HuH-7.5 (cell line): ENCODE results near the gene BPIFB6.

Experiments
- DNase-seq: peaks from one replicate; pipeline ENCODE4 v3.0.0; 2011; ENCODE audit warnings: low spot score

BPIFB6 gene, protein sequence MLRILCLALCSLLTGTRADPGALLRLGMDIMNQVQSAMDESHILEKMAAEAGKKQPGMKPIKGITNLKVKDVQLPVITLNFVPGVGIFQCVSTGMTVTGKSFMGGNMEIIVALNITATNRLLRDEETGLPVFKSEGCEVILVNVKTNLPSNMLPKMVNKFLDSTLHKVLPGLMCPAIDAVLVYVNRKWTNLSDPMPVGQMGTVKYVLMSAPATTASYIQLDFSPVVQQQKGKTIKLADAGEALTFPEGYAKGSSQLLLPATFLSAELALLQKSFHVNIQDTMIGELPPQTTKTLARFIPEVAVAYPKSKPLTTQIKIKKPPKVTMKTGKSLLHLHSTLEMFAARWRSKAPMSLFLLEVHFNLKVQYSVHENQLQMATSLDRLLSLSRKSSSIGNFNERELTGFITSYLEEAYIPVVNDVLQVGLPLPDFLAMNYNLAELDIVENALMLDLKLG

DNA sequence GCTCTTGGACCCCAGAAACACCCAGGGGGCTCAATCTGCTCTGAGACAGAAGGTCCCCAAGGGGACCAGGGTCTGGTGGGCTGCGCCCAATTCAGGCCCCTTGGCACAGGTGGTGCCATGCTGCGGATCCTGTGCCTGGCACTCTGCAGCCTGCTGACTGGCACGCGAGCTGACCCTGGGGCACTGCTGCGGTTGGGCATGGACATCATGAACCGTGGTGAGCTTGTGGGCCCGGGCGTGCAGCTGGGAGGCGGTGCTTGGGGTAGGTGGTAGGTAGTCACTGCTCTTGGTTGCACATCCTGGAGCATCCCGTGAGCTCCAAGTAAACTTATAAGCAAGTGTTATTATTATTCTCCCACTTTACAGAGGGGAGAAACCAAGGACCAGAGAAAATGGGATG, at the start of gene BPIFB6:
BPIFB6 (plus strand) TSS at position 118 of the 400 bp plus-strand sequence; CDS start at position 118, 0 bp downstream.
- no peak for DNase-seq

GRCh38 chr20:32982617-32983458, 48.6 kb upstream of the BPIFB6 start:
- DNase-seq, result no peak

DNA sequence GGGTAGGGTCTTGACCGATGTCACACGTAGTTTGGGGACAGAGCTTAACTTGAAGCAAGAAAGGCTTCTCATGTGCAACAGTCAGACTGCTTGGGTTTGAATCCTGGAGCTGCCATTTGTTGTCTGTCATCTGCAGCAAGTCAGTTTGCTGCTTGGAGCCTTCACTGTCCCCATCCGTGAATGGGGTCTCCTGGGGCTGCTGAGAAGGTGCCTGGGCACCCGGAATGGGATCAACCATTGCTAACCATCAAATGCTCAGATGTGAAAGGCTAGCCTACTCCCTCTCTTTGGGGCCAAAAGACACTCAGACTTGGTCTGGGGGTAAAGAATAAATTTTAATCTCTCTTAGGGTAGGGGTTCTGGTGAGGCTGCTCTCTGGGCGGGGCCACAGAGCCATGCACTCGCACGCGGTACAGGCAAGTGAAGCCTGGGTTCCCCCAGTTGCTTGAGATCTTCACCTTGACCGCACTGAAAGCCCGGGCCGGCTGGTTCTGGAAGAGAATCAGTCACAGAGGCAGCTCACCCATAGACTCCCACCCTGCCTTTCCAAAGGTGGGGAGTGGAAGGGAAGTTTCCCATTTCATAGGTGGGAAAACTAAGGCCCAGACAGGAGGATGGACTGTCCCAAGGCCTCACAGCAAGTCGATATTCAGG, 47.9 kb upstream of the BPIFB6 start:
- DNase-seq, result no peak

- DNase-seq, result no peak
Measured at GRCh38 chr20:32984196-32984595, 47.3 kb upstream of the BPIFB6 start.

- DNase-seq, result no peak
Measured at GRCh38 chr20:32984631-32985354, 46.7 kb upstream of the BPIFB6 start.

GRCh38 chr20:32985596-32985995, 45.9 kb upstream of the BPIFB6 start:
- no peak for DNase-seq

- no peak for DNase-seq
Measured at GRCh38 chr20:32986331-32986966, 45.0 kb upstream of the BPIFB6 start.

DNA sequence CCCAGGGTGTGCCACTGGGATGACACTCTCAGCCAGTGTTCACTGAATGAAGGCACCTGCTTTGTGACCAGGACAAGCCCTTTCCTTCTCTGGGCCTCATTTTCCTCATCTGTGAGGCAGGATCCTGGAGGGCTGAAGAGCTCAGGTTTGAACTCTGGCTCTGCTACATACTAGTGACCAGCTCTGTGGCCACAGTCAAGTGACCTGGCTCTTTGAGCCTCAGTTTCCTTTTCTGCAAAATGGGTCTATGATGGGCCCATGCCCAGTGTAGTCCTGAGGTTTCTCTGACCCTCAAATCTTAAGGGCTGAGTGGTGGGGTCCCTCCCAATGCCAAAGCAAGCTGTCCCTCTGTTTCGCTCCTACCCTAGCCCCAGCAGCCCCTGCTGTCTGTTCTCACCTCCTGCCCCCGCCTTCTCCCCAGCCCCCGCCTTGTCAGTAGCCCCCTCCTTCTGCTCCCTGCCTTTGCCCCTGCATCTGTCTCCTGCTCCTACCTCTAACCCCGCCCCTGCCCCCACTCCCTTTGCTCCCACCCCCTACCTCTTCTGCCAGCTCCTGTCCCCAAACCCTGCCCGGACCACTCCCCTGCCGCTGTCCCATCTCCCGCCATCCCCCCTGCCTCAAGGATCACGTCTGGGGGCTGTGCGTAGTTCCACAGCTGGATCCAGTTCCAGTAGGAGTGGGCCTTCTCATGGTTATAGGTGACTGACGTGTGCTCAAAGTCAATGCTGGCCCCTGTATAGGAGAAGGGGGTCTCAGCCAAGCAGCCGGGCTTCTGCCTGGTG, 44.2 kb upstream of the BPIFB6 start:
- no peak for DNase-seq

GRCh38 chr20:32988008-32988407, 43.4 kb upstream of the BPIFB6 start:
- DNase-seq, result no peak

DNA sequence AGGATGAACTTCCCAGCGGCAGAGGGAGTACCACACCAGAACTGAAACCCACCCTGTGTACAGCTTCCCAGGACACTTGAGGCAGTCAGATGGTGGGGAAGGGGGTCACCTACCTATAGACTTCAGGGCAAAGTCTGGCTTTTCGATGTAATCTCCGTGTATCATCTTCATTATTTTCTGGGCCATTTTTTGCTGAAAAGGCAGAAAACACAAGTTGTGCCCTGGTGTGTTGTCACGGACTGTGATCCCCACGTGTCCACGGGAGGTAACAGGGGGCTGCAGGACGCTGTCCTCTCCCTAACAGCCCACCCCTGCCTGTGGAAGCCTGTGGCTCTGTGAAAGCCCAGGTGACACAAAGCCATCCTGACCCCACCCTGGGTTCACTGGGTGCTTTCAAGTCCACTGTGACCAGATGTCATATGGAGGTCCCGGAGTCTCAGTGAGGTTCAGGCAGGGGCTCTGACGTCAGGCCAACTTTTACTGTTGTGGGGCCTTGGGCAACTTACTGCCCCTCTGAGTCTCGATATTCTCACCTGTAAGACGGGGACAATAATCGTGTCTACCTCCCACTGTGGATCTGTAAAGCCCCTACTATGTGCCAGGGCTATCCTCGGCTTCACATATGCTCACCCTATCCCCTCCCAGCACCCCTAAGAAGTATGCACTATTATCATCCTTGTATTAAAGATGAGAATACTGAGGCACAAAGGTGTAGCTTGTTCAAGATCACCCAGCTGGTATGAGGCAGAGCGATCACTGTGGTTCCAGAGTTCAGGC, 41.8 kb upstream of the BPIFB6 start:
- DNase-seq, result no peak

DNA sequence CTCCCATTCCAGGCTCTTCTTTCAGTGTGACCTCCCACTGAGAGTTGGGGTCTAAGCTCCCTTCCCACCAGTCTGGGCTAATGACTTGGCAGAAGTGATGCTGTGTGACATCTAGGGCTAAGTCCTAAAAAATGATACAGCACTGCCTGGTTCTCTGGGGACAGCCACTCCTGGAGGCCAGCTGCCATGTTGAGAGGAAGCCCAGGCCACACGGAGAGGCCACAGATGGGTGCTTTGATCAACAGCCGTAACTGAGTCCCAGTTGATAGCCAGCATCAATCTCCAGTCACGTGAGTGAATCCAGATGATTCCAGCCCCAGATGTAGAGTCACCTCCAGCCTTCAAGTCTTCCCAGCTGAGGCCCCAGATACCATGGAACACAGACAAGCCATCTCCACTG, 41.0 kb upstream of the BPIFB6 start:
- DNase-seq, result no peak

DNA sequence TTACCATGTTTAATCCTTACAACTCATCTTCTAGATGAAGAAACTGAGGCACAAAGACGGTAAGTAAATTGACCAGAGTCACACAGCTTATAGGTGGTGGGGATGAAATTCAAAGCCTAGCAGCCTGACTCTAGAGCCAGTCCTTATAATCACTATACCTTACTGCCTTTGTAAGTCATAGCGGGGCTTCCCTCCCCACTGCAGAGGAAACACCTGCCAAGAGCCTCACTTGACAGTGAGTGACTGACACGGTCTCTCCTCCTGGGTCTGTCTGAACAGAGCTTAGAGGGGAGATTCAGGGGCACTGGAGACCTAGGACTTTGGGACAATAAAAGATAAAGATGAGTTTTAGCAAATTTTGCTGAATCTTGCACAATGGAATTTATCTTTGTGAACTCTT, 40.1 kb upstream of the BPIFB6 start:
- no peak for DNase-seq

- DNase-seq, result no peak
Measured at GRCh38 chr20:32991792-32992641, 39.4 kb upstream of the BPIFB6 start.

DNA sequence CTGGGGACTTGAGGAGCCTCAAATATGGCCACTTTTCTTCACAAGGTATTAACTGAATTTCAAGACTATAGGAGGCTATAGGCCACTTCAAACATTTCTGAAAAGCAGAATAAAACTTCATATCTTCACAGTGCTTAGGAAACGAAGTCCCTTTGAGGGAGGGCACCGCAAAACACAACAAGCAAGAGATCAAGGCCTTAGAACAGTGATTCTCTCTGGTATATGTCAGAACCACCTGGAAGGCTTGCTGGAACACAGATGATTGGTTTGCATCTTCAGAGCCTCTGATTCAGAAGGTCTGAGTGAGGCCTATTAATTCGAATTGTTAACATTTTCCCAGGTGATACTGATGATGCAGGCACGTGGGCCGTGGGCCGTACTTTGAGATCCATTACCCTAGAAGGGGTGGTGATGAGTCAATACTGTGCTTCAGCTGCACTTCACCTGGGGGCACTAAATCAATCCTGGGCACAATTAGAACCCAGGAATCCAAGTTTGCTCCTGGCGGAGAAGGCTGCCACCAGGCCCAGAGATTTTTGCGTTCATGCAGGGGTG, 37.9 kb upstream of the BPIFB6 start:
- DNase-seq, result no peak

DNA sequence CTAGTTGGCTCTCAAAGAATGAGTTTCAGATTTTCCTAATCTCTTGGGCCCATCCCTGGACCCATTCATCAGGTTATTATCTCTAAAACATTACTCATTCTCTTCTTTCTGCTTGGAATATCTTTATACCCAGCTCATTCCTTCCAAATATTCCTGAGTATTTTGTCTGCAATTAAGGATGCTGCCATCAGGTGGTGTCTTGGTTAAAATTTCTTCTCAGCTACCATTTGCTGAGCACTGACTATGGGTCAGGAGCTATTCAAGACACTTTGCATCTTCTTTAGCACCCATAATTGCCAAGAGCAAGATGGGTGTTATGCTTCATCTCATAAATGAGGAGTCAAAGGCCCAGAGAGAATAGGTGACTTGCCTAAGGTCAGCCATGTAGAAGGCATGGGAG, 35.6 kb upstream of the BPIFB6 start:
- DNase-seq, result no peak

DNA sequence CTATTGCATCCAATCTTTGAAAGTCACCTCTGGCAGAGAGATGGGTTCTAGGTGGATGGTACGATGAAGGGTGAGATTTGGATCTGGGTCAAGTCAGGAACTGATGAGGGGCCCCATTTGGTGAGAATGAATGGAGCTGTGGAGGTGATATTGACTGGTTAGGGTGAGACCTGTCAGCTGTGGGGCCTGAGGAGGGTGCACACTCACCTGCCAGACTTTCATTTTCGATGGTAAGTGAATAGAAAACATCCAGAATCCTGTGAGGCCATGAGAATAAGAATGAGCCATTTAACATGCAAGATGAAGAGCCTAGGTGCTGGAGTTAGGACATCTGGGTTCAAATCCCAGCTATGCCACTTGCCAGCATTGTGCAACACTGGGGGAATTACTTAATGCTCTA, 34.0 kb upstream of the BPIFB6 start:
- no peak for DNase-seq

DNA sequence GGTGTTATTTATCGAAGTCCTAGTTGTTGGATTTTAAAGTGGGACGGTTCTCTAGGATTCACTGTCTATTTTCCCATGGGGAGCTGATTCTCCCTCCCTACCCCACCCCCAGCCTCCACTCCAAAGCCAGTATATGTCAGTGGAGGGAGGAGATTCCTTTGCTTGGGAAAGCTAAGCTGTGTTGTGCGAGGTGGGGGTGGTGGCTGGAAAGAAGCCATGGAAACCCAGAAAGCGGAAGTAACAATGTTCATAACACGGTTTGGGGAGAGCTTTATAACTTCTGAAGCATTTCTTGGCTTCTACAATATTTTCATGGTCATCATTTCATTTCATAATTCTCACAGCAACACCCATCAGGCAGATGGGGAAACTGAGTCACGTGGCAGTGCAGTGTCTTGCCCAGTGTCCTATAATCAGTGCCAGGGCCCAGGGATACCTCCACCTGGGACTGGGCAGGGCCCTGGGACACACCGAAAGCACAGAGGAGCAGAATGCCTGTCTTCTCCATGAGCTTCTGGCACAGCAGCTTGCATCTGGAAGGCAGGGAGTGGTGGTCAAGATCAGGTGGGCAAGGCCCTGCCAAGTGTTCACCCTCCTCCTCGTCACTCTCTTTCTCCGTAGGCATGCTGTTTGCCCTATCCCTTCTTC, 31.7 kb upstream of the BPIFB6 start:
- DNase-seq, result no peak
